SU-DHL-6 (cell line): ENCODE results near the gene IER5.

Source experiments
- H2AFZ ChIP-seq: fragments of 200-600 bp; sonication (generic); 2 replicates; pipeline ENCODE4 v1.6.1; 2014; ENCODE audit warnings: low read depth, mild to moderate bottlenecking, moderate library complexity, mixed read lengths, antibody characterized with exemption, low read length; ENCODE audit not compliant: severe bottlenecking
- H3F3A ChIP-seq: fragments of 200-600 bp; shearing (Covaris generic); 2 replicates; pipeline ENCODE4 v1.6.0; 2016; ENCODE audit warnings: antibody characterized with exemption, mild to moderate bottlenecking; ENCODE audit not compliant: insufficient read depth
- H3K27ac ChIP-seq: fragments of 200-600 bp; sonication (generic); 2 replicates; pipeline ENCODE4 v1.5.1; 2016; ENCODE audit warnings: low read depth, mild to moderate bottlenecking, low read length, moderate library complexity, mixed read lengths
- H3K27me3 ChIP-seq: fragments of 200-600 bp; sonication (generic), shearing (Covaris generic); 2 replicates; pipeline ENCODE4 v1.6.0; 2014; ENCODE audit warnings: mild to moderate bottlenecking, low read length
- H3K36me3 ChIP-seq: fragments of 200-600 bp; sonication (generic); 2 replicates; pipeline ENCODE4 v1.6.1; 2014; ENCODE audit warnings: mild to moderate bottlenecking, low read length, mixed read lengths
- H3K4me2 ChIP-seq: fragments of 300-600, 200-600 bp; shearing (Covaris generic), sonication (generic); 2 replicates; pipeline ENCODE4 v1.6.0; 2014; ENCODE audit warnings: low read length, low read depth, mild to moderate bottlenecking; ENCODE audit not compliant: poor library complexity, severe bottlenecking
- H3K4me3 ChIP-seq: fragments of 200-600 bp; sonication (generic); 2 replicates; pipeline ENCODE4 v1.5.1; 2014; ENCODE audit warnings: antibody characterized with exemption, low read length, mild to moderate bottlenecking, mixed read lengths; ENCODE audit not compliant: insufficient read depth, poor library complexity, severe bottlenecking
- H3K79me2 ChIP-seq: fragments of 200-600 bp; sonication (generic); 2 replicates; pipeline ENCODE4 v1.6.1; 2014; ENCODE audit warnings: mild to moderate bottlenecking, low read length, moderate library complexity; ENCODE audit not compliant: insufficient read depth
- H3K9ac ChIP-seq: fragments of 200-600 bp; sonication (generic); 2 replicates; pipeline ENCODE4 v1.7.0; 2014; ENCODE audit warnings: mild to moderate bottlenecking, low read length
- H3K9me2 ChIP-seq: fragments of 200-600 bp; sonication (generic); replicated peaks from 2 replicates; pipeline ENCODE4 v1.6.1; 2014; ENCODE audit warnings: low read length; ENCODE audit not compliant: insufficient read depth
- H3K9me3 ChIP-seq: fragments of 200-600 bp; sonication (generic); 2 replicates; pipeline ENCODE4 v1.6.1; 2014; ENCODE audit warnings: low read length, mixed read lengths; ENCODE audit not compliant: insufficient read depth
- H4K20me1 ChIP-seq: fragments of 200-600 bp; sonication (generic); 2 replicates; pipeline ENCODE4 v1.6.1; 2014; ENCODE audit warnings: low read depth, mild to moderate bottlenecking, antibody characterized with exemption, low read length, moderate library complexity, mixed read lengths
- CTCF ChIP-seq: fragments of 200-600 bp; sonication (generic); IDR thresholded peaks from one replicate; pipeline ENCODE4 v1.5.1; 2017; ENCODE audit warnings: antibody characterized with exemption, mild to moderate bottlenecking, low read length, moderate library complexity; ENCODE audit not compliant: insufficient read depth, poor library complexity, severe bottlenecking
- EZH2phosphoT487 ChIP-seq: fragments of 200-600 bp; sonication (generic), shearing (Covaris generic); conservative IDR thresholded peaks from 2 replicates; pipeline ENCODE4 v1.6.1; 2018; ENCODE audit warnings: mild to moderate bottlenecking, antibody characterized with exemption, low read length, moderate library complexity, mixed read lengths

IER5 gene

DNA sequence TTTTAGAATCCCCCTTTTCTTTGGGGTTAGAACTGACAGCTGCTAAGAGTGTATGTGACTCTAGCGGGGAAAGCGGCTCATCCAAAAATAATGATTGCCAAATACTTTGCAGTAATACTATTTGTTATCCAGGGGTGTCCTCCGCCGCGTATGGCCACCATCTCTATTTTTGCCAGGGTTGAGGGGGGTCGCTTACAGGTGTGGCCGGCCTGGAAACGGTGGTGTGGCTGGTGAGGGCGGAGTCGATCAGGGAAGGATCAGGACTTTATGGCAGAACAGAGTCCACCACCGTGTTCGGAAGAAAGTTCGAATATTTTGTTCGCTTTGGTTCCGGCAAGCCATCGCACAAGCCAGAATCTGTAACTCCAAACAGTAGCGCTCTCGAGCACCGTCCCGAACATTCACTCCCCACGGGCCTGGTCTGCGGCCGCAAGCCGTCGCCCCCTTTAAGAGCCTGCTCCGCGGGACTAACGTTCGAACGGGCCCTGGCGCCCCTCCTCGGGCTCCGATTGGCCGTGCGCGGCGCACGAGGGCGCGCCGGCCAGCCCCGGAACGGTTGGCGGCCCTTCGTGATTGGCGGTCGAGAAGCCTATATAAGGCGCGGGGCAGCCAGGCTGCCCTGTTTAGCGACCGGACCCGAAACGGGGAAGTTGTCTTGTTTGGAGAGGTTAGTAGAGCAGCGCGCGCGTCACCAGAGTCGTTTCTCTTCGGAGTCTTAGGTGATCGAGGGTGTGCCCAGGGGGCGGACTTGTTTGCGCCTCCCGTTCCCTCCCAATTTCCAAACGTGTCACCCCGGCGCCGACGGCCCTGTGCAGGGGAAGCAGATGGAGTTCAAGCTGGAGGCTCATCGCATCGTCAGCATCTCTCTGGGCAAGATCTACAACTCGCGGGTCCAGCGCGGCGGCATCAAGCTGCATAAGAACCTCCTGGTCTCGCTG, at the start of gene IER5:
IER5 (plus strand) TSS at position 622 of the 938 bp plus-strand sequence; CDS start at position 825, 203 bp downstream.
- Histone ChIP-seq H3K9ac (peak within 1 kb of the TSS; percentile 74), H3K9me3 (no peaks in the 10 kb centered on the region), H3F3A (peaks cover 16% of the 10 kb centered on the region), H2AFZ (peak within 1 kb of the TSS; percentile 67), H3K27me3 (no peaks in the 10 kb centered on the region), H3K9me2 (no peaks in the 10 kb centered on the region), H3K36me3 (0 out of 2 replicates have a peak, but pooled peaks cover 10% of the 10 kb centered on the region), H4K20me1 (peaks cover 9% of the 10 kb centered on the region; the same call in 1 of the 2 replicates), H3K79me2 (peaks cover 15% of the 10 kb centered on the region), H3K27ac (peak within 1 kb of the TSS; percentile 73), H3K4me2 (peak within 1 kb of the TSS; percentile 89), H3K4me3 (peak within 1 kb of the TSS; percentile 66)
- no peak for TF ChIP-seq EZH2phosphoT487
- no peak for TF ChIP-seq CTCF

- peaks cover 23% of the 10 kb centered on the region; the same call in 1 of the 2 replicates for H3K79me2 ChIP-seq
- no peak overlapping the region for H3K4me3 ChIP-seq
- TF ChIP-seq EZH2phosphoT487 (no peak), CTCF (no peak)
- H3K36me3 ChIP-seq = no peaks in the 10 kb centered on the region
- H3K9me3 ChIP-seq = no peaks in the 10 kb centered on the region
- H2AFZ ChIP-seq = no peak overlapping the region
- H3K4me2 ChIP-seq = no peak overlapping the region
- no peaks in the 10 kb centered on the region for H3F3A ChIP-seq
- H3K9me2 ChIP-seq = no peaks in the 10 kb centered on the region
- H3K27me3 ChIP-seq = no peaks in the 10 kb centered on the region
- no peak overlapping the region for H3K27ac ChIP-seq
- no peaks in the 10 kb centered on the region for H4K20me1 ChIP-seq
- H3K9ac ChIP-seq = no peak overlapping the region
Observed at GRCh38 chr1:181040284-181040865, 48.1 kb upstream of the IER5 start.

DNA sequence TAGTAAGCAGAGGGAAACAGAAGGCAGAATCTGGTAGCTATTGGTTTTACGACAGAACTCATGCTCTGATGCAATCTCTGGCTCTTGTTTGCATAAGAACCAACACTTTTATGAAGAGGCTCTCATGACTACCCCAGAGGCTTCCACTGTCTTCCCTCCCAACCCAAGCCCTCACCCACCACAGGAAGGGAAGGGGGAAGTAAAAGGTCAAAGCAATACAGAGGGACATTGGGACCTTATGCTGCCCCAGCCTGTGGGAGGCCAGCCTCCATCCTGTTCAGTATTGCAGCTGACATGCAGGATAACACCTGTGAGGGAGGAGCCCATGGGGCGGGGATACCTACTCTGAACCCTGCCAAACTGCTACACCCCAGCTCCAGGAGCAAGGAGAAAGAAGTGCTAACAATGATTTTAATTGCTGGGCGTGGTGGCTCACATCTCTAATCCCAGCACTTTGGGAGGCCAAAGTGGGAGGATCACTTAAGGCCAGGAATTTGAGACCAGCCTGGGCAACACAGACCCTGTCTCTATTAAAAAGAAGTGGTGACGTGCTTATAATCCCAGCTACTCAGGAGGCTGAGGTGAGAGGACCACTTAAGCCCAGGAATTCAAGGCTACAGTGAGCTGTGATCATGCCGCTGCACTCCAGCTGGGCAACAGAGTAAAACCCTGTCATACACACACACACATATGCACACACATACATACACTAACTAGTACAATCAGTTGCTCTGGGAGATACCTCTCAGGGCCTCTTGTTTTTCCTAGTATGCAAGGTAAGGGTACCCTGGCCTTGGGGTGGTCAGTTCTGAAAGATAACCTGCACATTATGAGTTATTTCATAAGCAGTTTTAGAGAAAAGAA, 45.2 kb upstream of the IER5 start:
- Histone ChIP-seq H3K79me2 (peaks cover 13% of the 10 kb centered on the region; the same call in 1 of the 2 replicates), H3K27ac (no peak overlapping the region), H3K27me3 (no peaks in the 10 kb centered on the region), H3K9ac (no peak overlapping the region), H3F3A (no peaks in the 10 kb centered on the region), H3K9me3 (no peaks in the 10 kb centered on the region), H3K9me2 (no peaks in the 10 kb centered on the region), H4K20me1 (no peaks in the 10 kb centered on the region), H2AFZ (no peak overlapping the region), H3K4me3 (no peak overlapping the region), H3K4me2 (no peak overlapping the region), H3K36me3 (no peaks in the 10 kb centered on the region)
- no peak for TF ChIP-seq CTCF
- no peak for TF ChIP-seq EZH2phosphoT487
